CD14-positive monocyte (primary cell): ENCODE data around the gene DCLRE1C. TPM values are rescaled to one million over a fixed set of nuclear protein-coding genes. Genes with fewer than 3 reads are reported as not detected.

Experiments
- DNase-seq, 3 donors: peaks; one replicate each; pipeline ENCODE4 v3.0.0-alpha.2; 2011 to 2022
- H2AFZ ChIP-seq: 2 replicates; pipeline ENCODE4 v1.6.0; 2012; ENCODE audit warnings: mild to moderate bottlenecking, low read depth, low read length, inconsistent platforms; ENCODE audit not compliant: insufficient read depth, poor library complexity, severe bottlenecking
- H3K27ac ChIP-seq, 2 donors: 1 replicate in 1 of 2; 2 replicates in 1 of 2; pipeline ENCODE4 v1.5.1; 2012 to 2013; ENCODE audit warnings: low read length in 2 of 2, control low read depth in 1 of 2, inconsistent platforms in 1 of 2, low read depth in 1 of 2, mild to moderate bottlenecking in 1 of 2
- H3K27me3 ChIP-seq, 2 donors: one replicate each; pipeline versions ENCODE4 v1.6.0 to v1.6.1; 2011 to 2013; ENCODE audit warnings: low read length in 2 of 2; ENCODE audit not compliant: control insufficient read depth in 2 of 2, insufficient read depth in 2 of 2
- H3K36me3 ChIP-seq, 2 donors: replicated peaks in 1 of 2; 1 replicate in 1 of 2; 2 replicates in 1 of 2; pipeline versions ENCODE4 v1.5.1 to v1.6.1; 2012 to 2013; ENCODE audit warnings: low read length in 2 of 2, control low read depth in 1 of 2, inconsistent platforms in 1 of 2, mild to moderate bottlenecking in 1 of 2; ENCODE audit not compliant: insufficient read depth in 2 of 2, control insufficient read depth in 1 of 2
- H3K4me1 ChIP-seq, 2 donors: 1 replicate in 1 of 2; 2 replicates in 1 of 2; pipeline versions ENCODE4 v1.5.1 to v1.6.1; 2012 to 2013; ENCODE audit warnings: low read length in 2 of 2, control low read depth in 1 of 2, inconsistent platforms in 1 of 2, mild to moderate bottlenecking in 1 of 2, moderate library complexity in 1 of 2; ENCODE audit not compliant: insufficient read depth in 2 of 2, control insufficient read depth in 1 of 2
- H3K4me2 ChIP-seq: replicated peaks from 2 replicates; pipeline ENCODE3; 2012; ENCODE audit warnings: low read length, moderate library complexity, mild to moderate bottlenecking; ENCODE audit not compliant: poor library complexity, severe bottlenecking; ENCODE audit errors: extremely low read depth
- H3K4me3 ChIP-seq, 3 experiments: fragments of 200-600 bp in 1 of 3; sonication (generic) in 1 of 3; replicated peaks in 1 of 3; 1 replicate in 2 of 3; 2 replicates in 1 of 3; pipeline ENCODE4 v1.5.1; 2011 to 2013; ENCODE audit warnings: low read length in 3 of 3, mild to moderate bottlenecking in 3 of 3, control low read depth in 2 of 3, low read depth in 2 of 3, inconsistent platforms in 1 of 3, moderate library complexity in 1 of 3
- H3K79me2 ChIP-seq: 2 replicates; pipeline ENCODE4 v1.6.0; 2012; ENCODE audit warnings: mild to moderate bottlenecking, control low read depth, inconsistent platforms, low read length, moderate library complexity; ENCODE audit not compliant: insufficient read depth
- H3K9ac ChIP-seq: 2 replicates; pipeline ENCODE4 v1.6.0; 2017; ENCODE audit warnings: low read length, mild to moderate bottlenecking; ENCODE audit not compliant: insufficient read depth, poor library complexity, severe bottlenecking
- H3K9me3 ChIP-seq, 2 donors: replicated peaks in 1 of 2; 1 replicate in 1 of 2; 2 replicates in 1 of 2; pipeline versions ENCODE4 v1.5.1 to v1.6.1; 2012 to 2013; ENCODE audit warnings: low read length in 2 of 2, control low read depth in 1 of 2; ENCODE audit not compliant: control insufficient read depth in 1 of 2, insufficient read depth in 1 of 2
- H4K20me1 ChIP-seq: 2 replicates; pipeline ENCODE4 v1.6.0; 2012; ENCODE audit warnings: mild to moderate bottlenecking, low read length, control low read depth, moderate library complexity; ENCODE audit not compliant: insufficient read depth
- H3K27ac Mint-ChIP-seq, 7 donors: one replicate each; pipeline ENCODE4 v1.8.0; 2020; ENCODE audit warnings: mild to moderate bottlenecking in 7 of 7, mixed read lengths in 7 of 7, moderate library complexity in 6 of 7, inconsistent platforms in 2 of 7
- H3K27me3 Mint-ChIP-seq, 3 donors: one replicate each; pipeline ENCODE4 v1.8.0; 2021 to 2022; ENCODE audit warnings: low read depth in 3 of 3, mild to moderate bottlenecking in 3 of 3, mixed read lengths in 3 of 3, moderate library complexity in 3 of 3, inconsistent platforms in 1 of 3
- H3K36me3 Mint-ChIP-seq, 2 donors: one replicate each; pipeline ENCODE4 v1.8.0; 2020; ENCODE audit warnings: mixed read lengths in 2 of 2, inconsistent platforms in 1 of 2, mild to moderate bottlenecking in 1 of 2
- H3K4me1 Mint-ChIP-seq: one replicate; pipeline ENCODE4 v1.8.0; 2020; ENCODE audit warnings: mild to moderate bottlenecking, mixed read lengths
- H3K4me3 Mint-ChIP-seq, 2 donors: one replicate each; pipeline ENCODE4 v1.8.0; 2020; ENCODE audit warnings: mild to moderate bottlenecking in 2 of 2, mixed read lengths in 2 of 2, moderate library complexity in 1 of 2
- H3K9me3 Mint-ChIP-seq, 7 donors: one replicate each; pipeline ENCODE4 v1.8.0; 2020 to 2022; ENCODE audit warnings: mixed read lengths in 7 of 7, mild to moderate bottlenecking in 6 of 7, moderate library complexity in 6 of 7, inconsistent platforms in 2 of 7
- WGBS: methylation state at CpG from one replicate; pipeline ENCODE4 v1.1.5; 2013; ENCODE audit warnings: missing lambda C conversion rate; ENCODE audit not compliant: insufficient coverage; 5-methylcytosine and 5-hydroxymethylcytosine counted together
- intact Hi-C, 2 donors: fragments of 100-400 bp; cut with micrococcal nuclease; formaldehyde crosslinking; loops; one replicate each; pipeline versions ENCODE4 v1.15.0 to v1.15.1; 2023
- polyA plus RNA-seq, 3 donors: library from polyadenylated mRNA; depleted of rRNA in 1 of 3; unstranded in 2 of 3; stranded (reverse) in 1 of 3; fragments of 300-500 nt in 2 of 3; fragments of >200 nt in 1 of 3; fragmentation: Illumina TruSeq in 2 of 3; gene quantifications; 1 replicate in 2 of 3; 2 replicates in 1 of 3; pipeline ENCODE4 v1.2.3, GENCODE V29; 2012 to 2021
- TF ChIP-seq, protein P1 (sequence below): fragments of 200-600 bp; IDR thresholded peaks from one replicate; pipeline ENCODE4 v1.8.0; 2022; ENCODE audit warnings: antibody characterized with exemption, mild to moderate bottlenecking

DCLRE1C gene
- polyA plus RNA-seq, 3 donors = 8.9 to 17.6 (median 10.9) TPM

DNA sequence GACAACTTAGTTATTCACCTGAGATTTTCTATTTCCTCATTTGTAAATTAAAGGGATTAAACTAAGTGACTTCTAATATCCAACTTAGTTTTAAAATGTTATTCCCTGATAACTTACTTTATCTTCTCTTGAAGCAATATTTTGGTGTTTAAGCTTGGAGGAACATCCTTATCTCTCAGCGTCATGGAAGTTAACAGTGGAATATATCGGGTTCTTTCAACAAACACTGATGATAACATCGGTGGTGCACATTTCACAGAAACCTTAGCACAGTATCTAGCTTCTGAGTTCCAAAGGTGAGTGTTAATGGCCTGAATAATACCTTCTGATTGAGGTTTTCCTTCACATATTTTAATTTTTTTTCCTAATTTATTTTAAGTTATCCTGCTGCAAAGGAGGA, 101.7 kb downstream of the DCLRE1C start:
- H3K9ac ChIP-seq = no peak overlapping the region
- H3K9me3 ChIP-seq = no peaks in the 10 kb centered on the region
- no peak overlapping the region for H3K27ac Mint-ChIP-seq
- no peaks in the 10 kb centered on the region for H4K20me1 ChIP-seq
- TF ChIP-seq, protein P1, sequence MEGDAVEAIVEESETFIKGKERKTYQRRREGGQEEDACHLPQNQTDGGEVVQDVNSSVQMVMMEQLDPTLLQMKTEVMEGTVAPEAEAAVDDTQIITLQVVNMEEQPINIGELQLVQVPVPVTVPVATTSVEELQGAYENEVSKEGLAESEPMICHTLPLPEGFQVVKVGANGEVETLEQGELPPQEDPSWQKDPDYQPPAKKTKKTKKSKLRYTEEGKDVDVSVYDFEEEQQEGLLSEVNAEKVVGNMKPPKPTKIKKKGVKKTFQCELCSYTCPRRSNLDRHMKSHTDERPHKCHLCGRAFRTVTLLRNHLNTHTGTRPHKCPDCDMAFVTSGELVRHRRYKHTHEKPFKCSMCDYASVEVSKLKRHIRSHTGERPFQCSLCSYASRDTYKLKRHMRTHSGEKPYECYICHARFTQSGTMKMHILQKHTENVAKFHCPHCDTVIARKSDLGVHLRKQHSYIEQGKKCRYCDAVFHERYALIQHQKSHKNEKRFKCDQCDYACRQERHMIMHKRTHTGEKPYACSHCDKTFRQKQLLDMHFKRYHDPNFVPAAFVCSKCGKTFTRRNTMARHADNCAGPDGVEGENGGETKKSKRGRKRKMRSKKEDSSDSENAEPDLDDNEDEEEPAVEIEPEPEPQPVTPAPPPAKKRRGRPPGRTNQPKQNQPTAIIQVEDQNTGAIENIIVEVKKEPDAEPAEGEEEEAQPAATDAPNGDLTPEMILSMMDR = no peak
- H3K36me3 Mint-ChIP-seq = peaks cover 57 to 66% of the 10 kb centered on the region in 2 donors
- no peaks in the 10 kb centered on the region for H3K4me1 ChIP-seq
- intact Hi-C loops = no loop called here
- H3K4me1 Mint-ChIP-seq = no peaks in the 10 kb centered on the region
- H3K79me2 ChIP-seq = no peaks in the 10 kb centered on the region
- no CpG with 5 or more reads among the region's 3 CpGs for WGBS
- no peaks in the 10 kb centered on the region for H3K27me3 Mint-ChIP-seq
- H3K9me3 Mint-ChIP-seq = no peaks in the 10 kb centered on the region
- H3K36me3 ChIP-seq = peaks cover 57 to 87% of the 10 kb centered on the region in 2 donors
- H3K4me2 ChIP-seq = no peak overlapping the region
- no peak overlapping the region for H3K4me3 ChIP-seq
- H3K27ac ChIP-seq = no peak overlapping the region
- DNase-seq = no peak
- no peak overlapping the region for H2AFZ ChIP-seq
- no peak overlapping the region for H3K4me3 Mint-ChIP-seq
- no peaks in the 10 kb centered on the region for H3K27me3 ChIP-seq

Other genes with a start within 250 kb of the DCLRE1C start
- 10 to 100 TPM; 27.2 to 68.5 (median 28.4) TPM for gene FAM107B, start 179.2 kb downstream of the DCLRE1C start, polyA plus RNA-seq
- under 1 TPM in 2 of 3 donors, not detected in 1; 0.28 TPM for gene CDNF, start 116.1 kb downstream of the DCLRE1C start, polyA plus RNA-seq
- gene HSPA14, start 115.8 kb downstream of the DCLRE1C start, polyA plus RNA-seq = 10 to 100 TPM; 10.4 to 19.3 (median 15.4) TPM
- 1 to 10 TPM; 5.0 to 7.6 (median 7.3) TPM for gene MSANTD7, start 115.8 kb downstream of the DCLRE1C start, polyA plus RNA-seq
- 1 to 10 TPM in 1 of 3 donors, under 1 TPM in 2; 0.85 to 1.2 (median 0.86) TPM for gene SUV39H2, start 75.2 kb downstream of the DCLRE1C start, polyA plus RNA-seq
- under 1 TPM in 1 of 3 donors, not detected in 2; 0.47 TPM for gene MEIG1, start 5.3 kb upstream of the DCLRE1C start, polyA plus RNA-seq
- under 1 TPM in 1 of 3 donors, not detected in 2; 0.09 TPM for gene OLAH, start 89.8 kb upstream of the DCLRE1C start, polyA plus RNA-seq
- under 1 TPM in 1 of 3 donors, not detected in 2; 0.11 TPM for gene ACBD7, start 134.7 kb upstream of the DCLRE1C start, polyA plus RNA-seq
- gene RPP38, start 143.3 kb upstream of the DCLRE1C start, polyA plus RNA-seq = 10 to 100 TPM in 2 of 3 donors, 1 to 10 TPM in 1; 8.1 to 13.8 (median 13.3) TPM
- 1 to 10 TPM in 1 of 3 donors, under 1 TPM in 2; 0.35 to 1.1 (median 0.36) TPM for gene NMT2, start 214.6 kb upstream of the DCLRE1C start, polyA plus RNA-seq